Hepatocyte (in vitro differentiated cells): ENCODE results near the gene ZNF223. TPM values are rescaled to one million over a fixed set of nuclear protein-coding genes. Genes with fewer than 3 reads are reported as not detected.

Experiments
- DNase-seq: peaks from one replicate; pipeline ENCODE4 v3.0.0-alpha.2; 2016; ENCODE audit warnings: low spot score
- H2AFZ ChIP-seq: fragments of 200-600 bp; sonication (generic); 2 replicates; pipeline ENCODE4 v1.6.0; 2016; ENCODE audit warnings: antibody characterized with exemption, mild to moderate bottlenecking
- H3K27ac ChIP-seq: fragments of 200-600 bp; sonication (generic); 2 replicates; pipeline ENCODE4 v1.5.1; 2016; ENCODE audit warnings: mild to moderate bottlenecking
- H3K27me3 ChIP-seq: fragments of 200-600 bp; sonication (generic); 2 replicates; pipeline ENCODE4 v1.6.1; 2016
- H3K36me3 ChIP-seq: fragments of 200-600 bp; sonication (generic); replicated peaks from 2 replicates; pipeline ENCODE4 v1.5.1; 2016; ENCODE audit warnings: low read depth; ENCODE audit not compliant: insufficient read depth
- H3K4me1 ChIP-seq: fragments of 200-600 bp; sonication (generic); 2 replicates; pipeline ENCODE4 v1.5.1; 2016; ENCODE audit warnings: mild to moderate bottlenecking, moderate library complexity; ENCODE audit not compliant: insufficient read depth
- H3K4me2 ChIP-seq: fragments of 200-600 bp; sonication (generic); 2 replicates; pipeline ENCODE4 v1.6.0; 2016
- H3K4me3 ChIP-seq: fragments of 200-600 bp; sonication (generic); 2 replicates; pipeline ENCODE4 v1.5.1; 2016; ENCODE audit warnings: mild to moderate bottlenecking
- H3K79me2 ChIP-seq: fragments of 200-600 bp; sonication (generic); 2 replicates; pipeline ENCODE4 v1.6.0; 2017; ENCODE audit warnings: mild to moderate bottlenecking
- H3K9me2 ChIP-seq: fragments of 200-600 bp; sonication (generic); replicated peaks from 2 replicates; pipeline ENCODE4 v1.6.0; 2017; ENCODE audit warnings: mild to moderate bottlenecking; ENCODE audit not compliant: insufficient read depth
- H3K9me3 ChIP-seq: fragments of 200-600 bp; sonication (generic); 2 replicates; pipeline ENCODE4 v1.5.1; 2016; ENCODE audit warnings: low read depth, mild to moderate bottlenecking
- H4K20me1 ChIP-seq: fragments of 200-600 bp; sonication (generic); 2 replicates; pipeline ENCODE4 v1.6.0; 2016; ENCODE audit warnings: mild to moderate bottlenecking; ENCODE audit not compliant: insufficient read depth, poor library complexity, severe bottlenecking
- EZH2 ChIP-seq: fragments of 200-600 bp; sonication (generic); IDR thresholded peaks from 2 replicates; pipeline ENCODE4 v1.6.1; 2016; ENCODE audit warnings: antibody characterized with exemption, mild to moderate bottlenecking, borderline replicate concordance
- EZH2phosphoT487 ChIP-seq: fragments of 200-600 bp; sonication (generic); IDR thresholded peaks from one replicate; pipeline ENCODE4 v1.6.1; 2018; ENCODE audit warnings: antibody characterized with exemption, mild to moderate bottlenecking, low read depth, moderate library complexity; ENCODE audit not compliant: unreplicated experiment, severe bottlenecking
- WGBS: methylation state at CpG from one replicate; pipeline ENCODE4 v1.1.6; 2016; ENCODE audit warnings: low lambda C conversion rate; ENCODE audit errors: missing lambda C conversion rate; 5-methylcytosine and 5-hydroxymethylcytosine counted together
- polyA plus RNA-seq: library from polyadenylated mRNA; unstranded; fragments of >200 nt; fragmentation: Nextera tagmentation; extraction: Ambion mirVana; gene quantifications from 2 replicates; pipeline ENCODE4 v1.2.1, GENCODE V29; 2016
- total RNA-seq: library from RNA; depleted of rRNA; stranded (reverse); fragments of >200 nt; gene quantifications from 2 replicates; pipeline ENCODE4 v1.2.3, GENCODE V29; 2014
- TF ChIP-seq, protein P1 (sequence below): fragments of 200-600 bp; sonication (generic); IDR thresholded peaks from 2 replicates; pipeline ENCODE4 v1.5.1; 2016; ENCODE audit warnings: antibody characterized with exemption, mild to moderate bottlenecking; ENCODE audit not compliant: poor library complexity

The ZNF223 gene
- total RNA-seq (12.9 and 14.3 TPM in 2 replicates), polyA plus RNA-seq (3.6 and 5.8 TPM in 2 replicates)

DNA sequence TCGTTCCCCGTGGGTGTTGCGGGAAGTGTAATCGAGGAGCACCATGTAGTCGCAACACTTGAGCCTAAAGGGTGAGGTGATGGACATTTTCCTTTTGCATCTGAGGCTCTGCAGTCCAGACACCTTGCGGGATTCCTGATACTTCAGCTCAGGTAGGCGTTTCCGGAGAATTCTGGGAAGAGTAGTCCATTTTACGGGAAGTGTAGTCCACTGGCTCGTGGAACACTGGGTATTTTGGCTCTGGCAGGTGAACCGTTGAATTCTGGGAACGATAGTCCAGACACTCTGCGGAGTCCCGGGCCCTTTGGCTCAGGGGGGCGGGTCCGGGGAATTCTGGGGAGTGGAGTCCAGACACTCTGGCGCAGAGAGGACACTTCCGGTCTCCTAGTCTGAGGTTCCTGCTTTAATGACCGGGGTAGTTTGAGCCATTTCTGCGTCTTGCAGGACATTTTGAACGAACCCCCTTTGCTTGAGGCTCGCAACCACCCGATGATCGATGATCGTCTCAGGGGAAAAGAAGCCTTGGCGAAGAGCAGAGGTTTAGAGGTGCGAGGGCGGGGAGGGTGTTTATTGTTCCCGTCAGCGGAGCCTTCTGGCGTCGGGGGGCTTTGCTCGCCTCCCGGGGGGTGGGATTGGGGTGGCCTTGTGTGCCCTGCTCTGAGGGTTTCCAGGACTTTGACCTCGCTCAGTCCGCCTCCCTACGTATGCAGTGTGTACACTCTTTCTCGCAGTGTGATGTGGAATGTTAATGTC, at the start of gene ZNF223:
Gene ZNF223, plus strand, starts transcription at position 387 of the 753 bp plus-strand sequence. CDS start 3,141 bp downstream, outside the sequence.
- H3K9me2 ChIP-seq: no peaks in the 10 kb centered on the region
- H3K36me3 ChIP-seq: no peaks in the 10 kb centered on the region
- peak within 1 kb of the TSS; percentile 81 for H3K4me2 ChIP-seq
- H3K27me3 ChIP-seq: no peaks in the 10 kb centered on the region
- 1% methylated on average over 32 of the region's 38 CpGs for WGBS
- TF ChIP-seq EZH2phosphoT487 (no peak), EZH2 (no peak)
- TF ChIP-seq, protein P1, sequence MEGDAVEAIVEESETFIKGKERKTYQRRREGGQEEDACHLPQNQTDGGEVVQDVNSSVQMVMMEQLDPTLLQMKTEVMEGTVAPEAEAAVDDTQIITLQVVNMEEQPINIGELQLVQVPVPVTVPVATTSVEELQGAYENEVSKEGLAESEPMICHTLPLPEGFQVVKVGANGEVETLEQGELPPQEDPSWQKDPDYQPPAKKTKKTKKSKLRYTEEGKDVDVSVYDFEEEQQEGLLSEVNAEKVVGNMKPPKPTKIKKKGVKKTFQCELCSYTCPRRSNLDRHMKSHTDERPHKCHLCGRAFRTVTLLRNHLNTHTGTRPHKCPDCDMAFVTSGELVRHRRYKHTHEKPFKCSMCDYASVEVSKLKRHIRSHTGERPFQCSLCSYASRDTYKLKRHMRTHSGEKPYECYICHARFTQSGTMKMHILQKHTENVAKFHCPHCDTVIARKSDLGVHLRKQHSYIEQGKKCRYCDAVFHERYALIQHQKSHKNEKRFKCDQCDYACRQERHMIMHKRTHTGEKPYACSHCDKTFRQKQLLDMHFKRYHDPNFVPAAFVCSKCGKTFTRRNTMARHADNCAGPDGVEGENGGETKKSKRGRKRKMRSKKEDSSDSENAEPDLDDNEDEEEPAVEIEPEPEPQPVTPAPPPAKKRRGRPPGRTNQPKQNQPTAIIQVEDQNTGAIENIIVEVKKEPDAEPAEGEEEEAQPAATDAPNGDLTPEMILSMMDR: no peak
- DNase-seq: peak; percentile 96
- peaks cover 23% of the 10 kb centered on the region for H3K79me2 ChIP-seq
- H4K20me1 ChIP-seq: no peaks in the 10 kb centered on the region
- peak within 1 kb of the TSS; percentile 84 for H3K27ac ChIP-seq
- no peaks in the 10 kb centered on the region for H3K4me1 ChIP-seq
- no peaks in the 10 kb centered on the region for H3K9me3 ChIP-seq
- peak within 1 kb of the TSS; percentile 21 for H3K4me3 ChIP-seq
- peak within 1 kb of the TSS; percentile 91 for H2AFZ ChIP-seq

DNA sequence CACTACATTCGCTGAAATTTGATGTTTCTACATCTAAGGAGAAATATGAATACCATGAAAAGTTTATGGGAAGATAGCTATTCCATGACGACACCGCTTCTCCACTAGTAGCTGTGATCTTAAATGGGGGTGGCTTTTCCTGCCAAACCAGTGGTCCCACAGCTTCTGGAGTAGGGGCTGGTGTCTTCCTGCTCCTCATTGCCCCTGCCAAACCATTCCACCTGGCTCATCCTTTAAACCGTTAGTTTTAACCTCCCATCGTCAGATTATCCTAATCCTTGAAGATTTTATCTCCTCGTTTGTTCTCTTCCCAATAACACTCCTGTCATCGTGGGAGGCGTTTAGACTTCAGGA, 49.6 kb upstream of the ZNF223 start:
- no peaks in the 10 kb centered on the region for H3K27me3 ChIP-seq
- H4K20me1 ChIP-seq: no peaks in the 10 kb centered on the region
- H3K4me1 ChIP-seq: peaks cover 10% of the 10 kb centered on the region
- peak overlapping the region; percentile 96 for H2AFZ ChIP-seq
- H3K9me2 ChIP-seq: no peaks in the 10 kb centered on the region
- H3K4me3 ChIP-seq: peak overlapping the region; percentile 78
- DNase-seq: no peak
- TF ChIP-seq EZH2 (no peak), EZH2phosphoT487 (no peak)
- TF ChIP-seq, protein P1: no peak
- peak overlapping the region; percentile 86 for H3K4me2 ChIP-seq
- H3K79me2 ChIP-seq: peaks cover 26% of the 10 kb centered on the region
- peak overlapping the region; percentile 85 for H3K27ac ChIP-seq
- 21% methylated on average over 8 of the region's 8 CpGs for WGBS
- H3K36me3 ChIP-seq: no peaks in the 10 kb centered on the region
- H3K9me3 ChIP-seq: peaks cover 3% of the 10 kb centered on the region

DNA sequence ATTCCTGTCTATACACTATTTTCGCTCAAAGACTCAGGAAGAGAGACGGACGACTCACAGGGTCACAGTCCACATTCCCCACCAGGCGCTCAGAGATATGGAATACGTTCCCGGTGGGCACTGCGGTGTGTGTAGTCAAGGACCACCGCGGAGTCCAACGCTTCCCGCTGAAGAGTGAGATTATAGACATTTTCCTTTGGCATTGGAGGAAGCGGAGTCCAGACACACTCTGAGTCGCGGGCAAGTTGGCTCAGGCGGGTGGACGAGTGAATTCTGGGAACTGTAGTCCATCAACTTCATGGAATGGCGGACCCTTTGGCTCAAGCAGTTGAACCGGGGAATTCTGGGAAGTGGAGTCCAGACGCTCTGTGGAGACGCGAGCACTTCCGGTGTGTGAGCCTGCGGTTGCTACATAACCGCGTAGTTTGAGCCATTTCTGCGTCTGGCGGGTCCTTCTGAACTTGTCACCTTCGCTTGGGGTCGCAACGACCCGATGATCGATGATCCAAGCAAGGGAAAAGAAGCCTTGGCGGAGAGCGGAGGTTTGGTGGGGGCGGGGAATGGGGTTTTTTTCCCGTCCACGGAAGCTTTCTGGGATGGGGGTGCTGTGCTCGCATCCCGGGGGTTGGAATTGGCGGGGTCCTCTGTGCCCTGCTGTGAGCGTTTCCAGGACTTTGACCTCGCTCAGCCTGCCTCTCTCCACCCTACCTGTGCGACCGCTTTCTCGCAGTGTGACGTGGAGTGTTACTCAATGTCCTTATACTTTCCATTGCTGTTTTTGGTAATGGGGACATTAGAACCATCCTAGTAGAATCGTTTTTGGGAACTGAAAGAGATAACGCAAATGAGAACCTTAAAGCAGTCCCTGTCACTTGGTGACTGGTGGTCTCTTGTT, 49.0 kb upstream of the ZNF223 start, which contains the start of gene ZNF230:
Gene ZNF230, plus strand, starts transcription at position 392 of the 895 bp plus-strand sequence. CDS start 4,122 bp downstream, outside the sequence.
- Histone ChIP-seq H3K4me3 (peak within 1 kb of the TSS; percentile 82), H3K27ac (peak within 1 kb of the TSS; percentile 85), H3K27me3 (no peaks in the 10 kb centered on the region), H3K9me2 (no peaks in the 10 kb centered on the region), H3K79me2 (peaks cover 26% of the 10 kb centered on the region), H2AFZ (peak within 1 kb of the TSS; percentile 96), H3K36me3 (no peaks in the 10 kb centered on the region), H3K4me2 (peak within 1 kb of the TSS; percentile 90), H4K20me1 (no peaks in the 10 kb centered on the region), H3K9me3 (peaks cover 9% of the 10 kb centered on the region), H3K4me1 (peaks cover 10% of the 10 kb centered on the region)
- TF ChIP-seq, protein P1: no peak
- TF ChIP-seq EZH2: no peak
- TF ChIP-seq EZH2phosphoT487: no peak
- under 1% methylated on average over 48 of the region's 48 CpGs for WGBS
- DNase-seq: peak; percentile 96
